GM04503 (cell line): ENCODE data around the gene ERICH6.

Experiments used
- DNase-seq: peaks from one replicate; pipeline ENCODE4 v3.0.0-alpha.2; 2012; ENCODE audit warnings: low read depth

ERICH6 gene

GRCh38 chr3:150736903-150737832, 33.4 kb upstream of the ERICH6 start:
- DNase-seq = no peak

- DNase-seq = no peak
Observed at GRCh38 chr3:150736316-150736719, 32.6 kb upstream of the ERICH6 start.

- no peak for DNase-seq
Observed at GRCh38 chr3:150734795-150735119, 31.0 kb upstream of the ERICH6 start.

- DNase-seq = no peak
Observed at GRCh38 chr3:150733936-150734794, 30.4 kb upstream of the ERICH6 start.

GRCh38 chr3:150733373-150733935, 29.7 kb upstream of the ERICH6 start:
- DNase-seq = no peak

- no peak for DNase-seq
Observed at GRCh38 chr3:150729682-150730360, 26.1 kb upstream of the ERICH6 start.

GRCh38 chr3:150727653-150728502, 24.2 kb upstream of the ERICH6 start:
- DNase-seq = no peak

- no peak for DNase-seq
Observed at GRCh38 chr3:150725548-150725947, 21.8 kb upstream of the ERICH6 start.

- DNase-seq = no peak
Observed at GRCh38 chr3:150723946-150724345, 20.2 kb upstream of the ERICH6 start.

GRCh38 chr3:150722267-150722666, 18.5 kb upstream of the ERICH6 start:
- DNase-seq = no peak

- DNase-seq = no peak
Observed at GRCh38 chr3:150721285-150722130, 17.8 kb upstream of the ERICH6 start.

- DNase-seq = no peak
Observed at GRCh38 chr3:150720444-150720843, 16.7 kb upstream of the ERICH6 start.

- DNase-seq = peak; percentile 84
Observed at GRCh38 chr3:150710097-150710496, 6.4 kb upstream of the ERICH6 start.

GRCh38 chr3:150703299-150703755, 393 bp downstream of the ERICH6 start:
- DNase-seq = no peak

GRCh38 chr3:150699068-150699639, 4.6 kb downstream of the ERICH6 start:
- no peak for DNase-seq

- peak; percentile 23 for DNase-seq
Observed at GRCh38 chr3:150697646-150698045, 6.1 kb downstream of the ERICH6 start.

- no peak for DNase-seq
Observed at GRCh38 chr3:150691414-150692040, 12.2 kb downstream of the ERICH6 start.

GRCh38 chr3:150687613-150688012, 16.1 kb downstream of the ERICH6 start:
- no peak for DNase-seq

- no peak for DNase-seq
Observed at GRCh38 chr3:150682824-150683223, 20.9 kb downstream of the ERICH6 start.
